ENCODE results near the gene CTNNA1.

Gene CTNNA1

DNA sequence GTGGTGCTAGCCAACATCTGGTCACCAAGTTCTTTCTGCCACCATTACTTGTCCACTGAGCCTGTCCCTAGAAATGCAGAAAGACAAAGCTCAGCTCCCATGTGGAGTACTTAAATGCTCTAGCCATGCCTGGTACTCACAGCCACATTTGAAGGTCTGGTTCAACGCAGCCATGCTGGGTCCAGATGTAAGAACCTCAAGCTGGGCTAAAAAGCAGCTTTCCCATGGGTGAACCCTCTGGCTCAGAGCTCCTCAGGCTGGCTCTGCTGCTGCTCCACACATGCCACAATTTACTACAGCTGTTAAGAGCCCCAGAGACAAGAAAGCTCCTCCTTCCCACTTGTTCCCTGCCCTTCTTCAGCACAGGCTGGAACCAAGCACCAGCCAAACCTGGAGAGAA lies 219.0 kb downstream of the CTNNA1 start:
- no peak overlapping the region for H3K4me3 ChIP-seq (ENCODE audit: control insufficient read depth, low read depth, low read length)
- TF ChIP-seq, protein P1, sequence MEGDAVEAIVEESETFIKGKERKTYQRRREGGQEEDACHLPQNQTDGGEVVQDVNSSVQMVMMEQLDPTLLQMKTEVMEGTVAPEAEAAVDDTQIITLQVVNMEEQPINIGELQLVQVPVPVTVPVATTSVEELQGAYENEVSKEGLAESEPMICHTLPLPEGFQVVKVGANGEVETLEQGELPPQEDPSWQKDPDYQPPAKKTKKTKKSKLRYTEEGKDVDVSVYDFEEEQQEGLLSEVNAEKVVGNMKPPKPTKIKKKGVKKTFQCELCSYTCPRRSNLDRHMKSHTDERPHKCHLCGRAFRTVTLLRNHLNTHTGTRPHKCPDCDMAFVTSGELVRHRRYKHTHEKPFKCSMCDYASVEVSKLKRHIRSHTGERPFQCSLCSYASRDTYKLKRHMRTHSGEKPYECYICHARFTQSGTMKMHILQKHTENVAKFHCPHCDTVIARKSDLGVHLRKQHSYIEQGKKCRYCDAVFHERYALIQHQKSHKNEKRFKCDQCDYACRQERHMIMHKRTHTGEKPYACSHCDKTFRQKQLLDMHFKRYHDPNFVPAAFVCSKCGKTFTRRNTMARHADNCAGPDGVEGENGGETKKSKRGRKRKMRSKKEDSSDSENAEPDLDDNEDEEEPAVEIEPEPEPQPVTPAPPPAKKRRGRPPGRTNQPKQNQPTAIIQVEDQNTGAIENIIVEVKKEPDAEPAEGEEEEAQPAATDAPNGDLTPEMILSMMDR (conservative IDR thresholded peaks at IDR 0.05; ENCODE audit: control insufficient read depth, insufficient read depth, low read depth, low read length), result no peak
- DNase-seq (ENCODE audit: low read depth), result peak; percentile 41

DNA sequence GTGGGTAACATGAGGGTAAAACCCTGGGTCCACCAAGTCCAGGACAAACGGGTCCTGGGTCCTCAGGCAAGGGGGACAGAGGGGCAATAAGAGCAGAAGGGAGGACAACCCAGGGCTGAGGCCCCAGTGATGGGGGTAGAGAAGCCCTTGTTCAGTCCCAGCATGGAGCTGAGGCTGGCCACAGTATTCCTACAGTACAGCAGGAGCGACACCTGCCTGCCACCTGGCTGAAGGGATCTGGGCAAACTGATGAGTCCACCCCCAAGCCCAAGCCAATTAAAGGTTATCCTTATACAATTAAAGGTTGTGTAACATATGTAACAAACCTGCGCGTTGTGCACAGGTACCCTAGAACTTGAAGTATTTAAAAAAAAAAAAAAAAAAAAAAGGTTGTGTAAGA lies 219.6 kb downstream of the CTNNA1 start:
- no peak overlapping the region for H3K4me3 ChIP-seq (ENCODE audit: control insufficient read depth, low read depth, low read length)
- no peak for DNase-seq (ENCODE audit: low read depth)
- TF ChIP-seq, protein P1 (conservative IDR thresholded peaks at IDR 0.05; ENCODE audit: control insufficient read depth, insufficient read depth, low read depth, low read length), result no peak

DNA sequence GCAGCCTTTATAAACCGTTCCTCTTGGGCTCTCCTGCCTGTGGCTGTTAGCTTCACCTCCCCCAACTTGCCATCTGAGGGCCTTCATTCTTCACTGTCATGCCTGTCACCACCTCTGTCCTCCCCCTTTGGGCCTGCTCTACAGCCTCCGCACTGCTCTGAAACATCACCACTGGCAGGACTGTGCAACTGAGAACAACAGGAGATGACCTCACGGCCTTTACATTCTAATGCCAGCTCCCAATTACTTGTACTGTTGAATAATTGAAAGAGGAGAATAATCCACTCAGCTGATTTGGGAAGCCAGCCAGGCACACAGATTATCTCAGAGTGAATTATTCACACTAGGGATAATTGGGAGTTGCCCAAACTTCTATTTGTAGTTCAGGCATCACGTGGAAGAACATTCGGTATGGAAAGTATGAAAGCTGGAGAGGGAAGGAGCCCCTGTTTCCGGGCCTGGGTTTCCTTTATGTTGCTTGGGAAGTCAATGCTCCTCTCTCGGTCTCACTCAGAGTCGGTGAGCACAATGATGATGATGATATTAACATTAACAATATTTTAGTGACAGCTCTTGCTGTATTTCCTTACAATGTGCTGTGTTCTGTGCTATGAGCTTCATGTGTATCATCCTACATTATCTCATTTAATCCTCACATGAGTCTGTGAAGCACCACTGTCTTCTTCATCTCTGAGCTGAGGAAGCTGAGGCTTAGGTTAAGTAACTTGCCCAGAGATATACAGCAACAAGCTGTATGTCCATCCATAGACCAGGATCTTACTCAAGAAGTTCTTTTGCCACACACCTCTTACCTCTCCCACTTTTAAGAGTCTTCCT lies 221.2 kb downstream of the CTNNA1 start:
- TF ChIP-seq, protein P1 (conservative IDR thresholded peaks at IDR 0.05; ENCODE audit: control insufficient read depth, insufficient read depth, low read depth, low read length), result no peak
- no peak overlapping the region for H3K4me3 ChIP-seq (ENCODE audit: control insufficient read depth, low read depth, low read length)
- peak; percentile 84 for DNase-seq (ENCODE audit: low read depth)

DNA sequence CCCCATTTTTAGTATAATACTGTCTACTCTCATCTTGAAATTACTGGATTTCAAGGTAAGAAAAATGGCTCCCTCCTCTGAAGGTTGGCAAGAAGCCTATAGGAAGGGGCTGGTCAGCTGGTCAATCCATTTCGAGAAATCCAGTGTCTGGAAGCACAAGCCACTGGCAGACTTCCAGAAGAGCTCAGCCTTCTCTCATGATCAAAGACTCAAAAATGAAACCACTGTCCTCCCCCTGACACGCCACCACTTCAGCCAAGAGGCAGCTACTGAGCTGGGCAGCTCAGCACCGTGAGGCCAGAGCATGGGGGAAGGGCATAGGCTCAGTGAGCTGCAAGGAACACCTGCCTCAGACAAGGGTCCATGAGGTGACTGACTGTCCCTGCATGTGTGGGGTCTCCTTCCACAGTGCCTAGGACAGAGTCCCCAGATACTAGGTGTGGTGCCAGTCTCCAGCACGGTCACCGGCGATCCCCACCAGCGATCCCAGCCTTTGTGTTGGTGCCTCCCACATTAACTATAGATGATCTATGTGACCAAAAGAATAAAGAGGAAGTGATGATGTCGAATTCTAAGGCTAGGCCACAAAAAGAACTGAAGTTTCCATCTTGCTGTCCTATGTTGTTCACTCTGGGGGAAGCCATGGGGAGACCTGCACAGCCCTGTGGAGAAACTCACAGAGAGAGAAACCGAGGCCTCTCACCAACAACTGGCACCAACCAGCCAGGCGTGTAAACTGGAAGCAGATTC lies 222.0 kb downstream of the CTNNA1 start:
- peak; percentile 88 for DNase-seq (ENCODE audit: low read depth)
- TF ChIP-seq, protein P1 (conservative IDR thresholded peaks at IDR 0.05; ENCODE audit: control insufficient read depth, insufficient read depth, low read depth, low read length), result no peak
- H3K4me3 ChIP-seq (ENCODE audit: control insufficient read depth, low read depth, low read length), result no peak overlapping the region

DNA sequence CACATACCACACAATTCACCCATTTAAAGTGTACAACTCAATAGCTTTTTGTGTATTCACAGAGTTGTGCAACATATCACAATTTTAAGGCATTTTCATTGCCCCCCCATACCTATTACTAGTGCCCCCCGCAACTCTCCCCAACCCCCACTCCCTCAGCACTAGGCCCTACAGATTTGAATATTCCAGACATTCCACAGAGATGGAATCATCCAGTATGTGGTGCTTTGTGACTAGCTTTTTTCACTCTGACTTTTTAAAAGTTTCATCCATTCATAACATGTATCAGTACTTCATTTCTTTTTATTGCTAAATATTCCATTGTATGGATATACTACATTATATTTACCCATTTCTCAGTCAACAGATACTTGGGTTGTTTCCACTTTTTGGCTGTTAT lies 224.9 kb downstream of the CTNNA1 start:
- DNase-seq (ENCODE audit: low read depth), result no peak
- H3K4me3 ChIP-seq (ENCODE audit: control insufficient read depth, low read depth, low read length), result no peak overlapping the region
- TF ChIP-seq, protein P1 (conservative IDR thresholded peaks at IDR 0.05; ENCODE audit: control insufficient read depth, insufficient read depth, low read depth, low read length), result no peak

DNA sequence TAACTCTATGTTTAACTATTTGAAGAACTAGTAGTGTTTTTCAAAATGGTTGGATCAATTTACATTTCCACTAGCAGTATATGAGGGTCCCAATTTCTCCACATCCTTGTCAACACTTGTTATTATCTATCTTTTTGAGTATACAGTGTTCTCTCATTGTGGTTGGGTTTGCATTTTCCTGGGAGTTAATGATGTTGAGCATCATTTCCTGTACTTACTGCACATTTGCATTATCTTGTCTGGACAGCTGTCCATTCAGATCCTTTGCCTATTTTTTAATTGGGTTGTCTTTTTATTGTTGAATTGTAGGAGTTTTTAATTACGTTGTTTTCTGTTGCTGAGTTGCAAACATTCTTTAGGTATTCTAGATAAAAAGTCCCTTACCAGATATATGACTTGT lies 225.4 kb downstream of the CTNNA1 start:
- DNase-seq (ENCODE audit: low read depth), result no peak
- H3K4me3 ChIP-seq (ENCODE audit: control insufficient read depth, low read depth, low read length), result no peak overlapping the region
- TF ChIP-seq, protein P1 (conservative IDR thresholded peaks at IDR 0.05; ENCODE audit: control insufficient read depth, insufficient read depth, low read depth, low read length), result no peak

Data from fibroblast of mammary gland (primary cell).